GM19035 (cell line): ENCODE results near the gene TECPR1.

Experiments used
- ATAC-seq: cut with Tn5 transposase; IDR thresholded peaks from one replicate; pipeline ENCODE4 v1.9.1; 2021; ENCODE audit not compliant: unreplicated experiment

TECPR1 gene

GRCh38 chr7:98168904-98169621 is 83.0 kb downstream of the TECPR1 start:
- ATAC-seq = no peak

GRCh38 chr7:98168181-98168903 is 83.7 kb downstream of the TECPR1 start:
- no peak for ATAC-seq

- no peak for ATAC-seq
These were observed 84.4 kb downstream of the TECPR1 start for GRCh38 chr7:98167653-98168052.

GRCh38 chr7:98166668-98166970 is 85.4 kb downstream of the TECPR1 start:
- no peak for ATAC-seq

- no peak for ATAC-seq
These were observed 86.0 kb downstream of the TECPR1 start for GRCh38 chr7:98165827-98166667.
